ENCODE results near the gene CHD5.
"Not testable (repeated sequence)": the region's sequence is repeated elsewhere in the genome, so short reads cannot be mapped to it uniquely, and the experiment has no call there.

Gene CHD5

DNA sequence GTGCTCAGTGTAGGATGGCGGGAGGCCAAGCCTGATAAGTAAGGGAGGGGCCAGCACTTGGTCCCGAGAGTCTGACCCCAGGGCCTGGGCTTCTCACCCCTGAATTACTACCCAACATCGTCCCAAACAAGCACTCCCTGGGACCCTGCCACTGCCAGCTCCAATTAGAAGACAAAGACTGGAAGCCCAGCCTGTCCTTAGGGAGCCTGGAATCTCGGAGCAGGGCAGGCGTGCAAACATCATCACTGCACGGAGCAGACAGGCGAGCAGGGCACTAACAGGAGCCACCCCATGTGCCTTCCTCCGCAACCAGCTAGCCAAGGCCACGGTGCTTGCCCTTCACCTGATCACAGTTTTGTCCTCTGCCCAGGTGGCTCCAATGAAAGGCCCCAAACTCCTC, 111.2 kb downstream of the CHD5 start:
- Histone ChIP-seq H3K9me3 (no peaks in the 10 kb centered on the region), H3K27me3 (ENCODE audit: low read depth) (no peaks in the 10 kb centered on the region), H3K36me3 (replicated peaks) (no peaks in the 10 kb centered on the region), H3K4me1 (no peaks in the 10 kb centered on the region), H3K4me3 (no peak overlapping the region)
- in situ Hi-C loops (cut with MboI; ENCODE audit: low sequenced_read_pairs) = no loop called here
- DNase-seq (ENCODE audit: low spot score in 2 of 2) = no peak

DNA sequence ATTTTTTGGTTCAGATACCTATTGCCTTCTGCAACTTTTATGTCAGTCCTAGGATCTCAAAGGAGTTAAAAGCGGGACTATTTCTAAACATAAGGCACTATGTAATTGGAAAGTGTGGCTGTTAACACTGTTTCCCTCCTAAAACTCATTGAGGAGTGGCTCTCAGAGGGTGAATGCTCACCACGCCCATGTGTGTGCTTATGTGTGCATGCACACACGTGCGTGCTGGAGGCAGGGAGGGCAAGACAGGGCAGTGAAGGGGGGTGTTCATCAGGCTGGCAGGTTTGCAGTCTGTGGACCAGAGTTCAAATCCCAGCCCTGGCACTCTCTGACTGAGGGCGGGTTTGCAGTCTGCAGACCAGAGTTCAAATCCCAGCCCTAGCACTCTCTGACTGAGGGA, 112.0 kb downstream of the CHD5 start:
- Histone ChIP-seq H3K9me3 (no peaks in the 10 kb centered on the region), H3K27me3 (ENCODE audit: low read depth) (no peaks in the 10 kb centered on the region), H3K4me3 (no peak overlapping the region), H3K4me1 (no peaks in the 10 kb centered on the region), H3K36me3 (replicated peaks) (no peaks in the 10 kb centered on the region)
- in situ Hi-C loops (cut with MboI; ENCODE audit: low sequenced_read_pairs) = no loop called here
- no peak for DNase-seq (ENCODE audit: low spot score in 2 of 2)

DNA sequence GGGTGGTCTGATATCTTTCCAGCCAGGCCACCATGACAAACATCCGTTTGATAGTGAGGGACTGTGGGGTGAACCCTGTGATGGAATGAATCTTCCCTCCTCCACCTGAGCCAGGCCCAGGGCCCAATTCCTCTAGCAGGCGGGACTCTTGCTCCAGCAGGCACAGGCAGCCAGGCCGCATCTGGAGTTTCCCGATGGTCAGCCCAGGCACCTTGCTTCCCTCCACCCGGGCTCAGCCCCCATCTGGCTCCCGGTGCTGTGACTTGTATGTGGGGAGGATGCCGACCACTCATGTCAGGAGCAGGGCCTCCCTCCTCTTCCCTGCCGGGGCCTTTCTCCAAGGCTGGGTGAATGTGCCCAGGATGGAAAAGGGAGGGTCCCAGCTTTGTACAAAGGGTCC, 113.4 kb downstream of the CHD5 start:
- no peaks in the 10 kb centered on the region for H3K4me1 ChIP-seq
- no peaks in the 10 kb centered on the region for H3K9me3 ChIP-seq
- DNase-seq (ENCODE audit: low spot score in 2 of 2) = no peak
- H3K4me3 ChIP-seq = no peak overlapping the region
- in situ Hi-C loops (cut with MboI; ENCODE audit: low sequenced_read_pairs) = no loop called here
- H3K36me3 ChIP-seq (replicated peaks) = no peaks in the 10 kb centered on the region
- no peaks in the 10 kb centered on the region for H3K27me3 ChIP-seq (ENCODE audit: low read depth)

DNA sequence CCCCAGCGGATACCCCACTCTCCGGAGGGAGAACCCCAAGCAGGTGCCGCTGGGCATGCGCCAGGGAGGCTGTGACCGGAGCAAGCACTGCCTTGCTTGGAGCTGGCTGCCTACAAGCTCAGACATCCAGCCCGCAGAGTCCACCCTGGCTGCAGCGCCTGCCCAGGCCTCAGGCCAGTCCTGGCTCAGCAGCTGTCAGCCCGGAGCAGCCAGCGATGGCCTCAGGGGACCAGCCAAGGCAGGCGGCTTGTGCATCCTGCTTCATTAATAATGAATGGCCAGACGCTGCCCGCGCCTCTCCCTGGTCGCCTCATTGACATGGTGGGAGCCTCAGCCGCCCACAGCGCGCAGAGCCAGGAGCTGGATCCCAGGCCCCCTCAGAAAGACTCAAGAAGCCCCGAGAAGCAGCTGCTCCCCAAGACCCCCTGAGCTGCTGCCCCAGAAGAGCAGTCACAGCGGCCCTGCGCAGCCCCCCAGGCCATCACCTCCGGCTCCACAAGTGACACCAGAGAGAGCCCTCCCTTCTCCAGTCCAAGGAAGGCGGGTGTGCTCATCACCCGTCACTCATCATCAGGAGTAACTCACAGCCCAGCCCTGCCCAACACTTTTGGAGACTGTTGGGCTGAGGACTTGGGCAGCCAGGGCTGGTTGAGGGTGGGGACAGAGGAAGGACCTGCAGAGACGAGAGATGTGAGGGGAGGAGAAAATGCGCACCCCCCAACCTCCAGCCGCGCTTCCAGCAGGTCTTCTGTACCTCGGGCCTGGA, 114.8 kb downstream of the CHD5 start:
- no peaks in the 10 kb centered on the region for H3K4me1 ChIP-seq
- H3K9me3 ChIP-seq = no peaks in the 10 kb centered on the region
- in situ Hi-C loops (cut with MboI; ENCODE audit: low sequenced_read_pairs) = no loop called here
- H3K36me3 ChIP-seq (replicated peaks) = no peaks in the 10 kb centered on the region
- DNase-seq (ENCODE audit: low spot score in 2 of 2) = no peak
- no peak overlapping the region for H3K4me3 ChIP-seq
- H3K27me3 ChIP-seq (ENCODE audit: low read depth) = no peaks in the 10 kb centered on the region

DNA sequence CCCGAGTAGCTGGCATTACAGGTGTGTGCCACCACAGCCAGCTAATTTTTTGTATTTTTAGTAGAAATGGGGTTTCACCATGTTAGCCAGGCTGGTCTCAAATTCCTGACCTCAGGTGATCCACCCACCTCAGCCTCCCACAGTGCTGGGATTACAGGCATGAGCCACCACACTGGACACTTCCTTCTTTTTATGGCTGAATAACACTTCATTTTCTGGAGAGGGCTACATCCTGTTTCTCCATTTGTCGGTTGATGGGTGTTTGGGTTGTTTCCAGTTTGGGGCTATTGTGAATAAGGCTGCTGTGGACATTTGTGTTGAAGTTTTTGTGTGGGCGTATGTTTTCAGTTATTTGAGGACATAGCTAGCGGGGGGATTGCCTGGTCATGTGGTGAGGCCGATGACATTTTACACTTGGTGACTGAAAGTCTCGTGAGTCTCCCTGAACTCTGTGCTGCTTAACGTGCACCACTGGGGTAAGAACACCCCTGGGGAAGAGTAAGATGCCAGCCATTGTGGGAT, 116.5 kb downstream of the CHD5 start:
- H3K36me3 ChIP-seq (replicated peaks); in situ Hi-C loops (cut with MboI; ENCODE audit: low sequenced_read_pairs); H3K9me3 ChIP-seq; H3K4me1 ChIP-seq; H3K27me3 ChIP-seq (ENCODE audit: low read depth); DNase-seq (ENCODE audit: low spot score in 2 of 2); H3K4me3 ChIP-seq: not testable (repeated sequence)

DNA sequence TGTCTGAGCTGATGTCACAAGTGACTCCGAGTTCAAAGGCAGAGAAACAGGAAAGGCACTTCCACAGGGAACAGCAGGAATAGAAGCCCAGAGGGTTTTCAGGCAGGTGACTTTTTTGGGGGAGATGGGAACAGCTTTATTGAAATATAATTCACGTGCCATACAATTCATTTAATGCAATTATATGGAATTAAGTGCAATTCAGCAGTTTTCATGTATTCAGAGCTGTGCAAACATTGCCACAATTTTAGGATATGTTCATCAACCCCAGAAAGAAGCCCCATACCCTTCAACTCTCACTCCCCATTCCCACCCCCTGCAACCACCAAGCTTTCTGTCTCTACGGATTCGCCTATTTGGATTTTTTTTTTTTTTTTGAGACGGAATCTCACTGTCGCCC, 117.5 kb downstream of the CHD5 start:
- no peak for DNase-seq (ENCODE audit: low spot score in 2 of 2)
- no peaks in the 10 kb centered on the region for H3K27me3 ChIP-seq (ENCODE audit: low read depth)
- in situ Hi-C loops (cut with MboI; ENCODE audit: low sequenced_read_pairs) = no loop called here

DNA sequence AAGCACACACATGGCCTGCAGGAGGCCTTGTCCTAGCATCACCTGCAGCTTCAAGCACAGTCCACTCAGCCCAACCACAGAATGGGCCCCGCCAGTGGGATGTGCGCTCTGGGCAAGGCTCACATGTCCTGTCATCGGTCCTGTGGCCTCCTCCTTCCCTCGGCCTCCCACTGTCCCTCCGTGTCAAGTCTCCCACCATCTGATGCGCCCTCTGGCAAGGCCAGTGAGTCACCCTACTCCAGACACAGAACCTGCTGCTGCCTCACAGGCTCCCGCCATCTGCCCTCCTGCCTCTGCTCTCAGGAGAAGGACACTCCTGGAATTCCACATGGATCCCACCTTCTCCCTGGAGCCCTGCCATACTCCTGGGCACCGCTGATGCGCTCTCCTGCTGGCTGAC, 120.3 kb downstream of the CHD5 start:
- in situ Hi-C loops (cut with MboI; ENCODE audit: low sequenced_read_pairs) = loop anchor here (10.0 kb wide), 1 partner anchor 115 kb away; no protein-coding TSS in a partner anchor

More for the DNA sequence above, 117.5 kb downstream of the CHD5 start:
- Histone ChIP-seq H3K9me3 (no peaks in the 10 kb centered on the region), H3K4me1 (no peaks in the 10 kb centered on the region), H3K36me3 (replicated peaks) (no peaks in the 10 kb centered on the region), H3K4me3 (no peak overlapping the region)

DNA sequence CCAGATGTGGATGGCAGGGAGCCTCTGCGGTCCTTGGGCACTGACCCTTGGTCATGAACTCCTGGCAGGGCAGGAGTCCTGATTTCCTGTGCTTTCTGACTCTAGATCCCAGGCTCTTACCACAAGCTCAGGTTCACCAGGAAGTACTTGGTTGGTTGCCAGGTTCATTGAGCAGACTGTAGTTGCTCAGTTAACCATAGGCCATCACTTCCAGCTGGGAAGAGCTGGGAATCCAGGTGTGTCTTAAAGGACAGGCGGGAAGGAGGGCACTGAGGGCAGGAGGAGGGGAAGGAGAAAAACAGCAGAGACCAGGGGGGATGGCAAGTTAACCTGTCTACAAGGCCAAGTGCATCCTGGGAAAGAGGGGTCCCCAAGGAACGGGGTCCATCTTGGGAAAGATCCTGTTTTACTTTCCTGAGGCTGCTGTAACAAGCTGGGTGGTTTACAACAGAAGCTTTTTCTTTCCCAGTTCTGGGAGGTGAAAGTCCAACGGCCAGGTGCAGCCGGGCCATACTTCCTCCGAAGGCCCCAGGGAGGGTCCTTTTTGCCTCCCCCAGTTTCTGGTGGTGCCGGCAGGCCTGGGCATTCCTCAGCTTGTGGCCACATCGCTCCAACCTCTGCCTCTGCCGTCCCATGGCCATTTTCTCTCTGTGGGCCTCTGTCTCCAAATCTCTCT, 122.8 kb downstream of the CHD5 start:
- Histone ChIP-seq H3K4me1 (no peaks in the 10 kb centered on the region), H3K36me3 (replicated peaks) (no peaks in the 10 kb centered on the region), H3K4me3 (no peak overlapping the region), H3K27me3 (ENCODE audit: low read depth) (no peaks in the 10 kb centered on the region), H3K9me3 (no peaks in the 10 kb centered on the region)
- no peak for DNase-seq (ENCODE audit: low spot score in 2 of 2)
- in situ Hi-C loops (cut with MboI; ENCODE audit: low sequenced_read_pairs) = loop anchor here (10.0 kb wide), 1 partner anchor 117 kb away; no protein-coding TSS in a partner anchor

More for the DNA sequence above, 120.3 kb downstream of the CHD5 start:
- Histone ChIP-seq H3K27me3 (ENCODE audit: low read depth) (no peaks in the 10 kb centered on the region), H3K4me1 (no peaks in the 10 kb centered on the region), H3K4me3 (no peak overlapping the region), H3K9me3 (no peaks in the 10 kb centered on the region), H3K36me3 (replicated peaks) (no peaks in the 10 kb centered on the region)
- DNase-seq (ENCODE audit: low spot score in 2 of 2) = no peak

DNA sequence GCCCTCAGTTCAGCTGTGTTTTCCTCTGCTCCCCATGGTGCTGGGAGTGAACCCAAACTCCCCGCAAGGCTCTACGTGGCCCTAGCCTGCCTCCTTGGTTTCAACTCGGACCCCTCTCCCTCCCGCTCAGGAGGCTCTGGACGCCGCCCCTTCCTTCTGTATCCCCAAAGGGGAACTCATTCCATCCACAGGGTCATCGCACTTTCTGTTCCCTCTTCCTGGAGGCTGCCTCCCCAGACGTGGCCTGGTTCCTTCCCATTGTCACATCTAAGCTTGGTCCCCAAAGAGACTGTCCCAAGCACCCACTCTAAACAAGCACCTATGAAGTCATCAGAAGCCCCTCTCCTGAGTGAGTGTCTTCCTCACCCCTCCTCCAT, 123.6 kb downstream of the CHD5 start:
- DNase-seq (ENCODE audit: low spot score in 2 of 2) = no peak
- Histone ChIP-seq H3K36me3 (replicated peaks) (no peaks in the 10 kb centered on the region), H3K9me3 (no peaks in the 10 kb centered on the region), H3K4me1 (no peaks in the 10 kb centered on the region), H3K4me3 (no peak overlapping the region), H3K27me3 (ENCODE audit: low read depth) (no peaks in the 10 kb centered on the region)
- in situ Hi-C loops (cut with MboI; ENCODE audit: low sequenced_read_pairs) = loop anchor here (10.0 kb wide), 1 partner anchor 118 kb away; no protein-coding TSS in a partner anchor

DNA sequence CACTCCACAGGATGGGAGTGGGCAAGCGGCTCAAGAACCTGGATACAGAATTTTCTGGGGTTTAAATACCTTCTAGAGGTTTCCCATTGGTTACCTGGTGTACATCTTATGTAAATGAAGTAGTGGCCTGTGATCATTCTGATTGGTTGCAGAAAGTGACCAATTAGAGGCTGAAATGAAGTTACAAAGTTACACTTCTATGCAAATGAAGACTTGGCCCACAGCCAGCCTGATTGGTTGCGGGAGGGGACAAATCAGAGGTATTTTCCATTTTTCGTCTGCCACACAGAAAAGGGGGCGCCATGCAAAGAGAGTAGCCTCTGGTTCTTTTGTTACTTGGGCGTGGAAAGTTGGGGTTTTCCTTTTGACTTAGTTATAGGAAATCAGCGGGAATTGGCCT, 125.5 kb downstream of the CHD5 start:
- H3K27me3 ChIP-seq (ENCODE audit: low read depth) = no peaks in the 10 kb centered on the region
- H3K4me3 ChIP-seq = no peak overlapping the region
- in situ Hi-C loops (cut with MboI; ENCODE audit: low sequenced_read_pairs) = loop anchor here (10.0 kb wide), 1 partner anchor 120 kb away; no protein-coding TSS in a partner anchor
- DNase-seq (ENCODE audit: low spot score in 2 of 2) = no peak
- H3K4me1 ChIP-seq = no peaks in the 10 kb centered on the region
- H3K9me3 ChIP-seq = no peaks in the 10 kb centered on the region
- no peaks in the 10 kb centered on the region for H3K36me3 ChIP-seq (replicated peaks)

DNA sequence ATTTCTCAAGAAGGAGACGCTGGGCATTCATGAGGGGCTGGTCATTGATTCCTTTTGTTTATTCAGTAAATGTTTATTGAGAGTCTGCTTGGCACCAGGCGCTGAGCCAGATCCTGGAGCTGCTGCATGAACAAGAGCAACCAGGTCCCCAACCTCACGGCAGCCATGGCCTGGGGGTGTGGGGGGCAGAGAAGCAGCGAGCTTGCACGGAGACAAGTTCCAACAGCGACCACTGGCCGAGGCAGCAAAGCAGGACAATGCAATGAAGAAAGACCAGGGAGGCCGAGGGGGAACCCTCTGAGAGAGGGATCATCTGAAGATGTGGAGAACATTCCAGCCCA, 126.9 kb downstream of the CHD5 start:
- Histone ChIP-seq H3K4me3 (no peak overlapping the region), H3K9me3 (no peaks in the 10 kb centered on the region), H3K27me3 (ENCODE audit: low read depth) (no peaks in the 10 kb centered on the region), H3K36me3 (replicated peaks) (no peaks in the 10 kb centered on the region), H3K4me1 (no peaks in the 10 kb centered on the region)
- DNase-seq (ENCODE audit: low spot score in 2 of 2) = no peak
- in situ Hi-C loops (cut with MboI; ENCODE audit: low sequenced_read_pairs) = loop anchor here (10.0 kb wide), 1 partner anchor 122 kb away; no protein-coding TSS in a partner anchor

DNA sequence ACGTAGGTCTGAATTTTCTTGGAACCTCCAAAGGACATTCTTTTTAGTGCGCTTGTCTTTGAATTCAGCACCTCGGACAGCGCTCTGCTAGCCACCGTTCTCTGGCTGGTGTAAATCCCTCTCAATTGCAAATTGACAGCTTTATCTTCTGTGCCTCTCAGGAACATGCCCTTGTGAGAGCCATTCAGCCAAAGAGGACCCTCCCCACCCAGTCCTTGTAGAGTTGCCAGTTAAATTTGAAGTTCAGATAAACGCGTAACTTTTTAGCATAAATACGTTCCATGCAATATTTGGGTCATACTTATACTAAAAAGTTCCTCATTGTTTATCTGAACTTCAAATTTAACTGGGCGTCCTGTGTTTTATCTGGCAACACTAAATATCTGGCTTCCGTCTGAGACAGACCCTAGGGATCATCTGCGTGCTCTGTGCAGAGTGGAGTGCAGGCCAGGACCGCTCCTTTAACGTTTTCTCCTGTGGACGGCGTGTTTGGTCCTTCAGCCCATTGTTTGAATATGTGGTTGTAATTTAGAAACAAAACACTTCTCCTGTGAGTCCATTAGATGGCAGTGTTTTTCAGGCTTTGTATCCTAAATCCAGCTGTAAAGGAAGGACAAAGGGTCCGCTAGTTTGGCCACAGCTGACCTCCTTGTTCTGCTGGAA, 127.4 kb downstream of the CHD5 start:
- peak; percentile 77 to 91 for DNase-seq (ENCODE audit: low spot score in 2 of 2)
- no peaks in the 10 kb centered on the region for H3K4me1 ChIP-seq
- H3K9me3 ChIP-seq = no peaks in the 10 kb centered on the region
- no peak overlapping the region for H3K4me3 ChIP-seq
- in situ Hi-C loops (cut with MboI; ENCODE audit: low sequenced_read_pairs) = loop anchor here (10.0 kb wide), 1 partner anchor 122 kb away; no protein-coding TSS in a partner anchor
- H3K27me3 ChIP-seq (ENCODE audit: low read depth) = no peaks in the 10 kb centered on the region
- H3K36me3 ChIP-seq (replicated peaks) = no peaks in the 10 kb centered on the region
